ENCODE data around the gene GRIN2A. TPM values are rescaled to one million over a fixed set of nuclear protein-coding genes. Genes with fewer than 3 reads are reported as not detected.

GRIN2A gene
- total and polyA plus RNA-seq, 2 experiments from 2014 or later: 0.42 to 5.5 TPM

GRCh38 chr16:9818702-9819101 is 363.5 kb downstream of the GRIN2A start:
- no peak overlapping the region for H3K4me3 ChIP-seq
- H3K36me3 ChIP-seq: no peaks in the 10 kb centered on the region
- no peaks in the 10 kb centered on the region for H3K9me3 ChIP-seq (ENCODE audit: low read depth)
- TF ChIP-seq CTCF (IDR thresholded peaks at IDR 0.05; ENCODE audit: low read depth, low read length): no peak
- DNase-seq (ENCODE audit: low read depth in 1 of 2, low spot score in 1 of 2): no peak
- no peak overlapping the region for H3K27ac ChIP-seq
- H3K4me1 ChIP-seq (ENCODE audit: low read depth): no peaks in the 10 kb centered on the region
- no peaks in the 10 kb centered on the region for H3K27me3 ChIP-seq

GRCh38 chr16:9817586-9817985 is 364.6 kb downstream of the GRIN2A start:
- Histone ChIP-seq H3K27ac (no peak overlapping the region), H3K4me3 (no peak overlapping the region), H3K27me3 (no peaks in the 10 kb centered on the region), H3K4me1 (ENCODE audit: low read depth) (no peaks in the 10 kb centered on the region), H3K9me3 (ENCODE audit: low read depth) (no peaks in the 10 kb centered on the region), H3K36me3 (no peaks in the 10 kb centered on the region)
- no peak for TF ChIP-seq CTCF (IDR thresholded peaks at IDR 0.05; ENCODE audit: low read depth, low read length)
- DNase-seq (ENCODE audit: low read depth in 1 of 2, low spot score in 1 of 2): no peak

- H3K9me3 ChIP-seq (ENCODE audit: low read depth): no peaks in the 10 kb centered on the region
- no peak for DNase-seq (ENCODE audit: low read depth in 1 of 2, low spot score in 1 of 2)
- H3K4me3 ChIP-seq: no peak overlapping the region
- H3K4me1 ChIP-seq (ENCODE audit: low read depth): no peaks in the 10 kb centered on the region
- TF ChIP-seq CTCF (IDR thresholded peaks at IDR 0.05; ENCODE audit: low read depth, low read length): no peak
- H3K27me3 ChIP-seq: no peaks in the 10 kb centered on the region
- H3K36me3 ChIP-seq: no peaks in the 10 kb centered on the region
- no peak overlapping the region for H3K27ac ChIP-seq
Measured at GRCh38 chr16:9816644-9817043, 365.6 kb downstream of the GRIN2A start.

- Histone ChIP-seq H3K4me1 (ENCODE audit: low read depth) (no peaks in the 10 kb centered on the region), H3K27me3 (no peaks in the 10 kb centered on the region), H3K36me3 (no peaks in the 10 kb centered on the region), H3K4me3 (no peak overlapping the region), H3K27ac (no peak overlapping the region), H3K9me3 (ENCODE audit: low read depth) (no peaks in the 10 kb centered on the region)
- no peak for TF ChIP-seq CTCF (IDR thresholded peaks at IDR 0.05; ENCODE audit: low read depth, low read length)
- no peak for DNase-seq (ENCODE audit: low read depth in 1 of 2, low spot score in 1 of 2)
Measured at GRCh38 chr16:9813665-9814064, 368.6 kb downstream of the GRIN2A start.

- Histone ChIP-seq H3K4me3 (no peak overlapping the region), H3K36me3 (no peaks in the 10 kb centered on the region), H3K9me3 (ENCODE audit: low read depth) (no peaks in the 10 kb centered on the region), H3K27me3 (no peaks in the 10 kb centered on the region), H3K4me1 (ENCODE audit: low read depth) (no peaks in the 10 kb centered on the region), H3K27ac (no peak overlapping the region)
- no peak for DNase-seq (ENCODE audit: low read depth in 1 of 2, low spot score in 1 of 2)
- TF ChIP-seq CTCF (IDR thresholded peaks at IDR 0.05; ENCODE audit: low read depth, low read length): no peak
Measured at GRCh38 chr16:9808210-9808609, 374.0 kb downstream of the GRIN2A start.

GRCh38 chr16:9807302-9807701 is 374.9 kb downstream of the GRIN2A start:
- no peak overlapping the region for H3K27ac ChIP-seq
- no peaks in the 10 kb centered on the region for H3K27me3 ChIP-seq
- H3K4me3 ChIP-seq: no peak overlapping the region
- H3K4me1 ChIP-seq (ENCODE audit: low read depth): no peaks in the 10 kb centered on the region
- DNase-seq (ENCODE audit: low read depth in 1 of 2, low spot score in 1 of 2): no peak
- no peaks in the 10 kb centered on the region for H3K9me3 ChIP-seq (ENCODE audit: low read depth)
- no peak for TF ChIP-seq CTCF (IDR thresholded peaks at IDR 0.05; ENCODE audit: low read depth, low read length)
- H3K36me3 ChIP-seq: no peaks in the 10 kb centered on the region

Measured in cardiac muscle cell (in vitro differentiated cells and primary cell).